ENCODE measurements around the gene BDH1.

BDH1 gene

DNA sequence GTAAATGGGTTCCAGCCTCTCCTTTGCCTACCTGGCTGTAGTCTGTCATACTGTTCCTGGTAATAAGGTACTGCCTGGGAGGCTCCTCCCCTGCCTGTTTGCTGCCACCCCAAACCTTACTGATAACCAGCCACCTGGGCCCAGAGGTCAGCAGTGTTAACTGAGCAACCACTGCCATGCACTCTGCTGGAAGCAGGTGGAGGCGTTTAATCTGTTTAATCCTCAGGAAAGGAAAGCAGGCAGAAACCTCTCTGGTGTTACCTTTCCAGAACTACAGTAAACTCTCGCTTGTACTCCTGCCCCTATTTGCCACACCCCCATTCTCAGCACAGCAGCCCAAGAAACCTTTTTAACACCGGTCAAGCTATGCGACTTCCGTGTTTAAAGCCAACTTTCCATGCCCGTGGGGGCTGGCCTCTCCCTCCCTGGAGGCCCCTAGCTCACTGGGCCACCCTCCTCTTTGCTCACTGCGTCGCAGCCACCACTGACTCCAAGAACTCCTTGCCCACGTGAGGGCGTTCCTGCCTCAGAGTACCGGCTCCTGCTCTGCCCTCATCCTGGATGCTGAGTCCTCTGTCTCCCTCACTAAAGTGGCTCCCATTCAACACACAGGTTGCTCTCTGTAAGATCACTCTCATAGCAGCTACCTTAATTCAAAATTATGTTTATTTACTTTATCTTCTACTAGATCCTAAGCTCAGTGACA, 8.3 kb downstream of the BDH1 start:
- no peak for DNase-seq

GRCh38 chr3:197546307-197547085, 9.3 kb downstream of the BDH1 start:
- DNase-seq: no peak

DNA sequence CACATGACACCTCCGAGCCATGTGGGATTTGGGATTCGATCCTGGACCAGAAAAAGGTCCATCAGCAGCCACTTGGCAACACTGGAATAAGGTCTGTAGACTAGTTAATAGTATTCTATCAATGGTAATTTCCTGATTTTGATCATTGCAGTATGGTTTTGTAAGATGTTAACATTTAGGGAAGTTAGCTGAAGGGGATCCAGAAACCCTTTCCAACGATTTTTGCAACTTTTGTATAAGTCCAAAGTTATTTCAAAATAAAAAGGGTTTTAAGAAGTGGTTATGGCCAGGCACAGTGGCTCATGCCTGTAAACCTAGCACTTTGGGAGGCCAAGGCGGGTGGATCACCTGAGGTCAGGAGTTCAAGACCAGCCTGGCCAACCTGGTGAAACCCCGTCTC, 10.2 kb downstream of the BDH1 start:
- DNase-seq: no peak

DNA sequence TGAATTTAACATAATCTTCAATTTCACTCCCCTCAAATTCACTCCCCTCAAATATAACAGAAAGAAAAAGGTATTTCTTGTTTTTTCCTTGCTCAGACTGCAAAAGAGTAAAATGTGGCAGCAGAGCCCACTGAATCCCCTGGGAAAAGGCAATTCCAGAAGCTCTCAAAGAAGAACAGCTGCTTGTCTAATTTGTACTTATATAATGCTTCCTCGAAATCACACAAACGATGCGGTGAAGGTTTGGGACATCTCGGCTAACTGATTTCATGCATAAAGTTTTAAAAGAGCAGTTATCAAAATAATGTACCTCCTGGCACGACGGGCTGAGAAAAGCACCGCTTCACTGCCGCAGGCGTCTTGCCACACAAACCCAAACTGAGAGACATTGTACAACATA, 10.7 kb downstream of the BDH1 start:
- DNase-seq: no peak

GRCh38 chr3:197542741-197543454, 12.9 kb downstream of the BDH1 start:
- no peak for DNase-seq

- DNase-seq: no peak
Observed at GRCh38 chr3:197541756-197542539, 13.8 kb downstream of the BDH1 start.

DNA sequence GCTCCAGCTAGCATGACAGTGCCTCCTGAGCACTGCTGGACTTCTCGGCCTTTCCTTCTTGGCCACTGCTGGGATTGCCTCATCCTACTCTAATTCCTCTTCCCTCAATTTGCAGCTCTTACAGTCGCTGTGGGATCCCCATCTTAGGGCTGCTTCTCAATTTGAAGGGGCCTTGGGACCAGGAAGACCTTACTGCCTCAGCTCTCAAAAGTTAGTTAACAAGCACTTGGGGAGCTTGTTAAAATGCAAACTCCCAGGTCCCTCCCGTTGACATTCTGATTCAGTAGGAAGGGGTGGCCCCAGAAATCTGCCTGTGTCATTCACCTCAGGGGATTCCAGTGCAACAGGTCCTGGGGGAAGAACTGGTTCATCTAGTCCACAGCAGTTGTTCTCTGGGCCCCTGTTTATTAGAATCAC, 14.8 kb downstream of the BDH1 start:
- DNase-seq: no peak

DNA sequence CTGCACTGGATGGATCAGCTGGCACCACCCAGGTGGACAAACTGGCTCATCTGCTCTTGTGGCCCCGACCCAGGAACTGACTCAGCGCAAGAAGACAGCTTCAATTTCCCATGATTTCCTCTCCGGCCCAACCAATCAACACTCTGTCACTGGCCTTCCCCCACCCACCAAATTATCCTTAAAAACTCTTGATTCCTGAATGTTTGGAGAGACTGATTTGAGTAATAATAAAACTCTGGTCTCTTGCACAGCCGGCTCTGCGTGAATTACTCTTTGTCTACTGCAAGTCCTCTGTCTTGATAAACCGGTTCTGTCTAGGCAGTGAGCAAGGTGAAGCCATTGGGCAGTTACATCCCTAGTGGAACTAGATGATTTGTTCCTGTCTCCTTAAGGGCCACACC, 16.1 kb downstream of the BDH1 start:
- DNase-seq: no peak

DNA sequence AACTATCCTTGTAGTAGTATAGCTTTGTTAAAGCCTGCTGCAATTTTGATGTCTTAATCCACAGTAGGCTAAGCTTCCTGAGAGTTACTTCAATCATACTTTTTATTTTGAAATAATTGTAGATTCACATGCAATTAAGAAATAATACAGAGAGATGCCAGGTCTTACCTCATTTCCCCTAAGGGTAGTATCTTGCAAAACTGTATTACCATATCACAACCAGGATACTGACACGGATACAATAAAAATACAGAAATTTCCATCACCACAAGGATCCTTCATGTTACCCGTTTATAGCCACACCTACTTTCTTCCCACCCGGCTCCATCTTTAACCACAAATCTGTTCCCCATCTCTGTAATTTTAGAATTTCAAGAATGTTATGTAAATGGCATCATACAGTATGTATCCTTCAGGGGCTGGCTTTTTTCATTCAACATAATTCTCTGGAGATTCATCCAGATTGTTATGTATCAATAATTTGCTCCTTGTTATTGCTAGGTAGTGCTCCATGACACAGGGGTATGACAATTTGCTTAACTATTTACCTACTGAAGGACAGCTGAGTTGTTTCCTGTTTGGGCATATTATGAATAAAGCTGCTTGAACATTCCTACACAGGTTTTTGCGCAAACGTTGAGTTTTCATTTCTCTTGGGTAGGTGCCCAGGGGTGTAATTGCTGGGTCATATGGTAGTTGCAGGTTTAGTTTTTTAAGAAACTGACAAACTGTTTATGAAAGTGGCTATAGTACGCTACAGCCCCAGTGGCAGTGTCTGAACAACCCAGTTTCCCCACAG, 21.6 kb downstream of the BDH1 start:
- no peak for DNase-seq

DNA sequence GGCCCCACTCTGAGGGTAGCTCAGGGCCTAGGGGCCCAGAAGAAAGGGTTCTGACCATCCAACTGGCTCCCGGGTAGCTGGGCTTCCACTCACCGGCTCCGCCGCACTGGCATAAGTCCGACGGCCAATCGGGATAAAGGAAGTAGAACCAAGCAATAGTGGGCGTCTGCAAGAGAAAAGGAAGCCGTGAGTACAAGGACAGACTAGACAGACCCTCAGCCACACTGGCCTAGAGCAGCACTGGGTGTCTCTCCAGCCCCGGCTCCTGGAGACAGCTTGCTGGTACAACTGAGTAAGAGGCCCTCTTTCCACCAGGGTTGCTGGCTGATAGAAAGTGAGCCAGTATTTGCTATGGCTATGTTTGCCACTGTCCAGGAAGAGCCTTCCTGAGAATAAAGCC, 22.4 kb downstream of the BDH1 start:
- no peak for DNase-seq

DNA sequence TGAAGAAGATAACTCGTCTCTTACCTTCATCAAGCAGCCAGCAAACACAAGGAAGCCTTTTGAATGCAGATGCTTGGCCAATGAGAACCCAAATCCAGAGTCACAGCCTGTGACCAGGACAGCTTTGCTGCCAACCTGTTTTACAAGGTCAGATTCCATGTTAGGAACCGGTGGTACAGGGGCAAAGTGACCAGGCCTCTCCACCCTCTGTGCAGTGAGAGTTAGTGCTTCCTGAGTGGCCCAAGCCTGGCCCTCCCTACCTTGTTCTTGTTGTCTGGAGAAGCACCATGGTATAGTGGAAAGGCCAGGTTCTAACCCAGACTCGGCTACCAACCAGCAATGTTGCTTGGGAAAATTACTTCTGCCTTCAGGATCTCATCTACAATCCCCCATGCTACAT, 23.4 kb downstream of the BDH1 start:
- no peak for DNase-seq

GRCh38 chr3:197528190-197528589, 27.6 kb downstream of the BDH1 start:
- DNase-seq: no peak

- no peak for DNase-seq
Observed at GRCh38 chr3:197527569-197527968, 28.2 kb downstream of the BDH1 start.

GRCh38 chr3:197525706-197526105, 30.1 kb downstream of the BDH1 start:
- DNase-seq: no peak

- no peak for DNase-seq
Observed at GRCh38 chr3:197524128-197524527, 31.6 kb downstream of the BDH1 start.

GRCh38 chr3:197523526-197523925, 32.2 kb downstream of the BDH1 start:
- no peak for DNase-seq

DNA sequence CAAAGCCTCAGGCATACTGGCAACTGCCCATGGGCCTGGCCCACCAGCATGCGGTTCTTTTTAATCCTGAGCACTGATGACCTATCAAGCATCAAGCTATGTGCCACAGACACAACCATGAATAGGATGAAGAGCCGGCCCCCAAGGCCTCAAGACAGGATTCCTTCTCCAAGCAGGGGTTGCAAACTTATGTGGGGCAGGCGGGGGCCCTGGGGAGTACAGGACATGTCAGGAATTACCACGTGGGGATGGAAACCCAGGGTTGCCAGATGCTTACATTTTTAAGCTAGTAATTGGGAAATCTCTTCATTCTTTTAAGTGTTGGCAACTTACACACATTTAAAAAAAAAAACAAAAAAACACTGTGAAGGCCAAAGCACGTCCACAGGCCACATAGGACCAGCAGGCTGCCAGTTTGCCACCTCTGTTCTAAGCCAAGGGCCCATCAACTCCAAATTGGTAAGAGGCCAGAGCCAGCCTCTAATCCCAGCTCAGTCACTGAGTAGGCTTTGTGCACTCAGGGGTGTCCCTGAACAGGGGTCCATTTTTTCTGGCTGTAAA, 32.8 kb downstream of the BDH1 start:
- DNase-seq: no peak

DNA sequence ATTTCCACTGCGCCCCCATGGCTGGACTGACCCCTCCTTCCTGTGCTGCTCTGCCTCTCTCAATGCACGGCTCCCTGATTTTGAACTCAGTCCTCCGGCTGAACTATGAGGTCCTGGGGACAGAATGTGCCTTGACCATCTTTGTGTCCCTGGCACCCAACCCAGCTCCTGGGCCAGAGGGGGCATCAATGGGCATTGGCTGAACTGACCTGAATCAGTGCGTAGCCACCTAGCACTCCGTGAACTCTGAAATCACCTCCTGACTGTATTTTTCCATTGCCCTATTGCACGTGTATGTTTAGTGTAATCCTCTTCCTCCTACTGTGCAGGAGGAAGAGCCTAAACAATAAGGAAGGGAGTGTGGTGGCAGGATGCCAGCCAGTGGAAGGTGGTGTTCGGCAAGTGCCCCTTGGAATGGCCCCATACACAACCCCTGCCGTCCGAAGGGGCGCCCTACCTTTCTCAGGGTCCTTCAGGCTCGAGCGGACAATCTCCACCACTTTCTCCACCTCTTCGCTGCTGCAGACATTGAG, 33.5 kb downstream of the BDH1 start:
- no peak for DNase-seq

- DNase-seq: no peak
Observed at GRCh38 chr3:197521277-197522182, 34.2 kb downstream of the BDH1 start.
